ENCODE data around the gene PLIN5. TPM values are rescaled to one million over a fixed set of nuclear protein-coding genes. Genes with fewer than 3 reads are reported as not detected.

The PLIN5 gene
- total RNA-seq, 4 donors from 2014 or later, result 1.8 to 16.4 (median 5.6) TPM

DNA sequence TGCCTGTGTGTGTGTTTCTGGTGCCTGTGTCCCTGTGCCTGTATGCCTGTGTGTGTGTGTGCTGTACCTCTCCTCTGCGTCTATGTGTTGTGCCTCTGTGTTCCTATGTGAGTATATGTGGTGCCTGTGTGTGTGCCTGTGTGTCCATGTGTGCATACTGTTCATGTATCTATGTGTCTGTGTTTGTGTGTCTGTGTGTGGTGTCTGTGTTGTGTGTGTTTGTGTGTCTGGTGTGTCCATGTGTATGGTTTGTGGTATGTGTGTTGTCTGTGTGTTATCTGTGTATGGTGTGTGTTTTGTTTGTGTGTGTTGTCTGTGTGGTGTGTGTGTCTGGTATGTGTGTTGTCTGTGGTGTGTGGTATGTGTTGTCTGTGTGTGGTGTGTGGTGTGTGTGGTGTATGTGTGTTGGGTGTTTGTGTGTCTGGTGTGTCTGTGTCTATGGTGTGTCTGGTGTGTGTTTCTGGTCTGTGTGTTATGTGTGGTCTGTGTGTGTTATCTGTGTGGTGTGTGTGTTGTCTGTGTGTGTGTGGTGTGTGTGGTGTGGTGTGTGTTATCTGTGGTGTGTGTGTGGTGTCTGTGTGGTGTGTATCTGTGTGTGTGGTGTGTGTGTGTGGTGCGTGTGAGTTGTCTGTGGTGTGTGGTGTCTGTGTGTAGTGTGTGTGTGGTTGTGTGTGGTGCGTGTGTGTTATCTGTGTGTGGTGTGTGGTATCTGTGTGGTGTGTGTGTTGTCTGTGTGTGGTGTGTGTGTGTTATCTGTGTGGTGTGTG lies 42.5 kb downstream of the PLIN5 start:
- TF ChIP-seq POLR2AphosphoS5 (IDR thresholded peaks at IDR 0.05), result no peak
- TF ChIP-seq, protein P1, sequence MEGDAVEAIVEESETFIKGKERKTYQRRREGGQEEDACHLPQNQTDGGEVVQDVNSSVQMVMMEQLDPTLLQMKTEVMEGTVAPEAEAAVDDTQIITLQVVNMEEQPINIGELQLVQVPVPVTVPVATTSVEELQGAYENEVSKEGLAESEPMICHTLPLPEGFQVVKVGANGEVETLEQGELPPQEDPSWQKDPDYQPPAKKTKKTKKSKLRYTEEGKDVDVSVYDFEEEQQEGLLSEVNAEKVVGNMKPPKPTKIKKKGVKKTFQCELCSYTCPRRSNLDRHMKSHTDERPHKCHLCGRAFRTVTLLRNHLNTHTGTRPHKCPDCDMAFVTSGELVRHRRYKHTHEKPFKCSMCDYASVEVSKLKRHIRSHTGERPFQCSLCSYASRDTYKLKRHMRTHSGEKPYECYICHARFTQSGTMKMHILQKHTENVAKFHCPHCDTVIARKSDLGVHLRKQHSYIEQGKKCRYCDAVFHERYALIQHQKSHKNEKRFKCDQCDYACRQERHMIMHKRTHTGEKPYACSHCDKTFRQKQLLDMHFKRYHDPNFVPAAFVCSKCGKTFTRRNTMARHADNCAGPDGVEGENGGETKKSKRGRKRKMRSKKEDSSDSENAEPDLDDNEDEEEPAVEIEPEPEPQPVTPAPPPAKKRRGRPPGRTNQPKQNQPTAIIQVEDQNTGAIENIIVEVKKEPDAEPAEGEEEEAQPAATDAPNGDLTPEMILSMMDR (IDR thresholded peaks at IDR 0.05), result no peak
- Histone ChIP-seq H3K4me3 (no peak overlapping the region), H3K27ac (no peak overlapping the region), H3K27me3 (no peaks in the 10 kb centered on the region), H3K4me1 (no peaks in the 10 kb centered on the region), H3K9me3 (no peaks in the 10 kb centered on the region), H3K36me3 (peaks cover 79% of the 10 kb centered on the region)
- 91% methylated on average over 2 of the region's 3 CpGs for WGBS
- DNase-seq (ENCODE audit: low spot score in 2 of 2), result no peak

DNA sequence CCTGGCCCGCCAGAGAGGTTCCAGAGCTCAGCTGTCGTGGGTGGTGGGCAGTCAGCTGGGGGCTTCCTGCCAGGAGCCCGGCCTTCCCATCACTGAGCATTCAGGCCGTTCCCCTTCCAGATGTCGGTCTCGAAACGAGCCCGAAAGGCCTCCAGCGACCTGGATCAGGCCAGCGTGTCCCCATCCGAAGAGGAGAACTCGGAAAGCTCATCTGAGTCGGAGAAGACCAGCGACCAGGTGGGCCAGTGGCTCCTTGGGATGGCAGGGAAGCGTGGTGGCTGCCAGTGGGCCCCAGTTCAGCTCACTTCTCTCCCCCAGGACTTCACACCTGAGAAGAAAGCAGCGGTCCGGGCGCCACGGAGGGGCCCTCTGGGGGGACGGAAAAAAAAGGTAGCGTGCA lies 43.6 kb downstream of the PLIN5 start:
- Histone ChIP-seq H3K36me3 (peaks cover 69% of the 10 kb centered on the region), H3K4me1 (no peaks in the 10 kb centered on the region), H3K9me3 (no peaks in the 10 kb centered on the region), H3K27me3 (no peaks in the 10 kb centered on the region), H3K27ac (no peak overlapping the region), H3K4me3 (no peak overlapping the region)
- TF ChIP-seq POLR2A (IDR thresholded peaks at IDR 0.05) (no peak), POLR2AphosphoS5 (IDR thresholded peaks at IDR 0.05) (no peak), EP300 (IDR thresholded peaks at IDR 0.05) (no peak)
- TF ChIP-seq, protein P1 (IDR thresholded peaks at IDR 0.05), result no peak
- DNase-seq (ENCODE audit: low spot score in 2 of 2), result no peak
- 93% methylated on average over 19 of the region's 21 CpGs for WGBS

DNA sequence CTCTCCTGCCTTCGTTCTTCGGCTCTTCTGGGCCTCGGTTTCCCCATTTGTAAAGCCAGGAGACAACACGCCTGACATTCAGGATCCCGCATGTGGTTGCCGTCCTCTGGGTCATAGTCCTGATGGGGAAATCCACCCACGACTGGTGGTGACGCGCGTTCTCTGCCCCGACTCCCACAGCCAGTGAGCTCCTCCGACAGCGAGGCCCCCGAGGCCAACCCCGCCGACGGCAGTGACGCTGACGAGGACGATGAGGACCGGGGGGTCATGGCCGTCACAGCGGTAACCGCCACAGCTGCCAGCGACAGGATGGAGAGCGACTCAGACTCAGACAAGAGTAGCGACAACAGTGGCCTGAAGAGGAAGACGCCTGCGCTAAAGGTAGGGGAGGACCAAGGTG lies 46.5 kb downstream of the PLIN5 start:
- Histone ChIP-seq H3K9me3 (no peaks in the 10 kb centered on the region), H3K4me1 (no peaks in the 10 kb centered on the region), H3K27me3 (no peaks in the 10 kb centered on the region), H3K4me3 (no peak overlapping the region), H3K27ac (no peak overlapping the region), H3K36me3 (peaks cover 52% of the 10 kb centered on the region)
- 94% methylated on average over 29 of the region's 29 CpGs for WGBS
- no peak for DNase-seq (ENCODE audit: low spot score in 2 of 2)
- TF ChIP-seq, protein P1 (IDR thresholded peaks at IDR 0.05), result no peak
- TF ChIP-seq POLR2AphosphoS5 (IDR thresholded peaks at IDR 0.05) (no peak), POLR2A (IDR thresholded peaks at IDR 0.05) (no peak), EP300 (IDR thresholded peaks at IDR 0.05) (no peak)

DNA sequence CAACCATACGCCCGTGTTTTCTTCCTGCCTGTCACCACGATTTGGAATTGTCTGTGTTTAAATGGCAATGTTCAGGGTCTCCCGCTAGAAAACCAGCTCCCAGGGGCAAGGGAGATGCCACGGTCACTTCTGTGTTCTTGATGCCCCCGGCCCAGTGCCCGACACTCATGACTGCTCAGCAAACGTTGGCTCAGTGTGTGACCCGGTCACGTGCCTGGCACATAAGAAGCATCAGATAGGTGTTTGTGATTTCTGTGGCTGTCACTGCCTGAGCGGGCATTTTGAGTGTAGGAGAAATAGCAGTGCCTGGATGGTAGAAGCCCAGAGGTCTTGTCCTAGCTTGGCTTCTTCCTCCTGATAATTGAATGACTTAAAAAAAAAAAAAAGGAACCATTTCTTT lies 47.5 kb downstream of the PLIN5 start:
- Histone ChIP-seq H3K4me1 (no peaks in the 10 kb centered on the region), H3K36me3 (peaks cover 56% of the 10 kb centered on the region), H3K27me3 (no peaks in the 10 kb centered on the region), H3K27ac (no peak overlapping the region), H3K4me3 (no peak overlapping the region), H3K9me3 (no peaks in the 10 kb centered on the region)
- DNase-seq (ENCODE audit: low spot score in 2 of 2), result no peak
- TF ChIP-seq POLR2AphosphoS5 (IDR thresholded peaks at IDR 0.05), result no peak
- TF ChIP-seq EP300 (IDR thresholded peaks at IDR 0.05), result no peak
- TF ChIP-seq, protein P1 (IDR thresholded peaks at IDR 0.05), result no peak
- WGBS, result 85% methylated on average over 11 of the region's 11 CpGs

DNA sequence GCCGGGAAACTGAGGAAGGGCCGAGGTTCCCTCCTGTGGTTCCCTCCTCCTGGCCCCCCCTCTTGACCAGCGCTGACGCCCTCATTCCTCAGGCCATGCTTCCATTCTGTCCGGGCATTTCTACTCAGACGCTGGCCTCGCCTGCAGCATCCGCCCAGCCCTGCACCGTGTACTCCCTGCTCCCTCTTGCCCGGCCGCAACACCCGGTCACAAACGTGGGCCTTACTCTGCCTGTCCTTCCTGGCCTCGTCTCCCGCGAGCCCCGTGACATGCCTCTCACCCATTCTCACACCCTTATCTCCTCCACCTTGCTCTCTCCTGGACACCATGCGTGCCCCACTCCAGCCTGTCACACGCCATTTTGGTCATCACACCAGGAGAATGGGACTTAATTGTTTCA lies 51.6 kb downstream of the PLIN5 start:
- Histone ChIP-seq H3K4me1 (no peaks in the 10 kb centered on the region), H3K9me3 (no peaks in the 10 kb centered on the region), H3K27ac (no peak overlapping the region), H3K4me3 (no peak overlapping the region), H3K27me3 (no peaks in the 10 kb centered on the region), H3K36me3 (peaks cover 56% of the 10 kb centered on the region)
- no peak for TF ChIP-seq EP300 (IDR thresholded peaks at IDR 0.05)
- TF ChIP-seq, protein P1 (IDR thresholded peaks at IDR 0.05), result no peak
- TF ChIP-seq POLR2A (IDR thresholded peaks at IDR 0.05), result no peak
- TF ChIP-seq POLR2AphosphoS5 (IDR thresholded peaks at IDR 0.05), result no peak
- no peak for DNase-seq (ENCODE audit: low spot score in 2 of 2)
- WGBS, result 90% methylated on average over 19 of the region's 19 CpGs
